ENCODE measurements around the gene GFRA1.

The GFRA1 gene

GRCh38 chr10:116245156-116245555 lies 27.9 kb downstream of the GFRA1 start:
- H3K9ac ChIP-seq (ENCODE audit: low read depth, low read length): no peak overlapping the region
- no peaks in the 10 kb centered on the region for H3K9me3 ChIP-seq (ENCODE audit: insufficient read depth, low read length, severe bottlenecking)
- DNase-seq (no peak), ATAC-seq (ENCODE audit: insufficient read depth, low read depth) (no peak)
- no peaks in the 10 kb centered on the region for H3K4me1 ChIP-seq (ENCODE audit: insufficient read depth, low read length)
- H3K27me3 ChIP-seq (ENCODE audit: insufficient read depth, low read length, poor library complexity): no peaks in the 10 kb centered on the region
- H3K79me2 ChIP-seq (ENCODE audit: insufficient read depth, low read length): no peaks in the 10 kb centered on the region
- no peak overlapping the region for H3K4me2 ChIP-seq (ENCODE audit: insufficient read depth, low read length)
- TF ChIP-seq, protein P1, sequence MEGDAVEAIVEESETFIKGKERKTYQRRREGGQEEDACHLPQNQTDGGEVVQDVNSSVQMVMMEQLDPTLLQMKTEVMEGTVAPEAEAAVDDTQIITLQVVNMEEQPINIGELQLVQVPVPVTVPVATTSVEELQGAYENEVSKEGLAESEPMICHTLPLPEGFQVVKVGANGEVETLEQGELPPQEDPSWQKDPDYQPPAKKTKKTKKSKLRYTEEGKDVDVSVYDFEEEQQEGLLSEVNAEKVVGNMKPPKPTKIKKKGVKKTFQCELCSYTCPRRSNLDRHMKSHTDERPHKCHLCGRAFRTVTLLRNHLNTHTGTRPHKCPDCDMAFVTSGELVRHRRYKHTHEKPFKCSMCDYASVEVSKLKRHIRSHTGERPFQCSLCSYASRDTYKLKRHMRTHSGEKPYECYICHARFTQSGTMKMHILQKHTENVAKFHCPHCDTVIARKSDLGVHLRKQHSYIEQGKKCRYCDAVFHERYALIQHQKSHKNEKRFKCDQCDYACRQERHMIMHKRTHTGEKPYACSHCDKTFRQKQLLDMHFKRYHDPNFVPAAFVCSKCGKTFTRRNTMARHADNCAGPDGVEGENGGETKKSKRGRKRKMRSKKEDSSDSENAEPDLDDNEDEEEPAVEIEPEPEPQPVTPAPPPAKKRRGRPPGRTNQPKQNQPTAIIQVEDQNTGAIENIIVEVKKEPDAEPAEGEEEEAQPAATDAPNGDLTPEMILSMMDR (IDR thresholded peaks at IDR 0.05; ENCODE audit: borderline replicate concordance, extremely low read depth, low read length, poor library complexity, severe bottlenecking): no peak
- TF ChIP-seq EZH2 (IDR thresholded peaks at IDR 0.05; ENCODE audit: borderline replicate concordance, low read depth, low read length, severe bottlenecking): no peak
- H3K27ac ChIP-seq (ENCODE audit: low read length): no peak overlapping the region
- H3K36me3 ChIP-seq (ENCODE audit: insufficient read depth, low read length): no peaks in the 10 kb centered on the region
- H2AFZ ChIP-seq (ENCODE audit: low read depth, low read length): no peak overlapping the region
- H4K20me1 ChIP-seq (ENCODE audit: insufficient read depth, low read length): no peaks in the 10 kb centered on the region
- no peak overlapping the region for H3K4me3 ChIP-seq (ENCODE audit: low read depth in 1 of 2, low read length in 2 of 2)

DNA sequence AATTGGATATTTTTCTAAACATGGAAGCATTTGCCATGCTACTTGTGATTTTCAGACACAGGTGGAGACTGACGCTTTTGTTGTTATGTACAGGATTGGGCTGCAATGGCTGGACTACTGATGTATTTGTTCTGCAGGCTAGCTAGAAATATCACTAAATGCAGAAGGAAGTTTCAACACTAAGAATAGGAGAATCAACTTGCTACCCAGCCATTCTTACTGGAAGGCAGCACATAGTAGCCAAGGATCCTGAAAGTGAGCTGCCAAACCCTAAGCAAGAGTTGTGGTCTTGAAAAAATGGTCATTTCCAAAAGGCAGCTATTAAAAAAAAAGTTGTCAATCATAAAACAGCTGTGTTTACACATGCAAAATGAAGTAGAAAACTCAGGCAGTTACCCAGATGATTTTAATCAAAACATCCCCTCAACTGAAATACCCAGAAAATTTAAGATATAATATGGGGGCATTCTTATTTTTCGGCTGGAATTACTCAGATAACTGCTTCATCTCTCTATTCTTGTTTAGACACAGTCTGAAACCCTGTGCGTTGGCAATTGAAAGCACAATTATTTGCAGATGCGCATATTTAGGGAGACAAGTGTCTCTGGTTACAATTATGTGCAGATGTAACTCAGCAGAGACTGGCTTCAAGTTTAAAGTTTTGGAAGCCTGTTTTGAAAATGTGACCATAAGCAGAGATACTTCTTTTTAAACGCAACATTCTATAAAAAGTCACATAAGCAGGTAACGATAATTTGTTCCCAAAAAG lies 31.2 kb downstream of the GFRA1 start:
- no peaks in the 10 kb centered on the region for H3K79me2 ChIP-seq (ENCODE audit: insufficient read depth, low read length)
- no peak overlapping the region for H2AFZ ChIP-seq (ENCODE audit: low read depth, low read length)
- H3K9me3 ChIP-seq (ENCODE audit: insufficient read depth, low read length, severe bottlenecking): no peaks in the 10 kb centered on the region
- no peak overlapping the region for H3K9ac ChIP-seq (ENCODE audit: low read depth, low read length)
- no peak overlapping the region for H3K4me3 ChIP-seq (ENCODE audit: low read depth in 1 of 2, low read length in 2 of 2)
- ATAC-seq (ENCODE audit: insufficient read depth, low read depth) (no peak), DNase-seq (no peak)
- no peaks in the 10 kb centered on the region for H3K4me1 ChIP-seq (ENCODE audit: insufficient read depth, low read length)
- no peak overlapping the region for H3K27ac ChIP-seq (ENCODE audit: low read length)
- H3K4me2 ChIP-seq (ENCODE audit: insufficient read depth, low read length): no peak overlapping the region
- no peaks in the 10 kb centered on the region for H3K27me3 ChIP-seq (ENCODE audit: insufficient read depth, low read length, poor library complexity)
- H3K36me3 ChIP-seq (ENCODE audit: insufficient read depth, low read length): no peaks in the 10 kb centered on the region
- TF ChIP-seq, protein P1 (IDR thresholded peaks at IDR 0.05; ENCODE audit: borderline replicate concordance, extremely low read depth, low read length, poor library complexity, severe bottlenecking): no peak
- TF ChIP-seq EZH2 (IDR thresholded peaks at IDR 0.05; ENCODE audit: borderline replicate concordance, low read depth, low read length, severe bottlenecking): no peak
- H4K20me1 ChIP-seq (ENCODE audit: insufficient read depth, low read length): no peaks in the 10 kb centered on the region

DNA sequence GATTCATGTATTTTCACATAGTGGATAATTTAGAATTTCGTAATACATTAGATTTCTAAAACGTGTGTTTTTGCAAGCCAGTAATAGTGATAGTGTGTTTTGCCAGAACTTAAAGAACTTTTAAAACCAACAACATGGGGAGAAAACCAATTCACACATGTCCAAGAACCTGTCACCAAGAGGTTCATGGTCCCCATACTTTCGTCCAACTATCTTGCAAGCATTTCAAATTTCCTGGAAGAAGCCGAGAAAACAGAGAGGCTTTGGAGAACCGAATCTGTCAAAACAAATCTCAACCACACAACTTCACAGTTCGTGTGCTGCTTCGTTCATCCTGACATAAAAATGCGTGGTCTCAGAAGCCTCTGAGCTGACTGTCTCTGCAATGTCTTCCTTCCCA lies 31.9 kb downstream of the GFRA1 start:
- no peak overlapping the region for H3K27ac ChIP-seq (ENCODE audit: low read length)
- no peak for TF ChIP-seq EZH2 (IDR thresholded peaks at IDR 0.05; ENCODE audit: borderline replicate concordance, low read depth, low read length, severe bottlenecking)
- TF ChIP-seq, protein P1 (IDR thresholded peaks at IDR 0.05; ENCODE audit: borderline replicate concordance, extremely low read depth, low read length, poor library complexity, severe bottlenecking): no peak
- no peak overlapping the region for H3K9ac ChIP-seq (ENCODE audit: low read depth, low read length)
- H3K36me3 ChIP-seq (ENCODE audit: insufficient read depth, low read length): no peaks in the 10 kb centered on the region
- H3K4me2 ChIP-seq (ENCODE audit: insufficient read depth, low read length): no peak overlapping the region
- no peak overlapping the region for H2AFZ ChIP-seq (ENCODE audit: low read depth, low read length)
- no peak overlapping the region for H3K4me3 ChIP-seq (ENCODE audit: low read depth in 1 of 2, low read length in 2 of 2)
- no peaks in the 10 kb centered on the region for H3K27me3 ChIP-seq (ENCODE audit: insufficient read depth, low read length, poor library complexity)
- no peaks in the 10 kb centered on the region for H3K79me2 ChIP-seq (ENCODE audit: insufficient read depth, low read length)
- no peak for DNase-seq
- H4K20me1 ChIP-seq (ENCODE audit: insufficient read depth, low read length): no peaks in the 10 kb centered on the region
- H3K4me1 ChIP-seq (ENCODE audit: insufficient read depth, low read length): no peaks in the 10 kb centered on the region
- no peak for ATAC-seq (ENCODE audit: insufficient read depth, low read depth)
- no peaks in the 10 kb centered on the region for H3K9me3 ChIP-seq (ENCODE audit: insufficient read depth, low read length, severe bottlenecking)
